Gastroesophageal sphincter (tissue), 3 donors: ENCODE data around the gene VOPP1.

Experiments
- EP300 ChIP-seq: sonication (generic); formaldehyde crosslinking; IDR thresholded peaks from one replicate; pipeline ENCODE4 v1.6.1; 2017; ENCODE audit warnings: antibody characterized with exemption, mild to moderate bottlenecking
- POLR2A ChIP-seq, 2 donors: fragments of 450-650 bp; IDR thresholded peaks; one replicate each; pipeline ENCODE4 v1.6.1; 2017; ENCODE audit warnings: antibody characterized with exemption in 2 of 2, mild to moderate bottlenecking in 2 of 2, moderate library complexity in 1 of 2
- POLR2AphosphoS5 ChIP-seq: sonication (generic); formaldehyde crosslinking; IDR thresholded peaks from one replicate; pipeline ENCODE4 v1.6.1; 2017; ENCODE audit warnings: antibody characterized with exemption
- TF ChIP-seq, protein P1 (sequence below), 4 experiments: fragments of 200-600 bp in 2 of 4; fragments of 450-650 bp in 2 of 4; sonication (generic) in 1 of 4; IDR thresholded peaks; one replicate each; pipeline ENCODE4 v1.5.1; 2017 to 2019; ENCODE audit warnings: antibody characterized with exemption in 4 of 4, mild to moderate bottlenecking in 2 of 4, moderate library complexity in 2 of 4

- TF ChIP-seq, protein P1, sequence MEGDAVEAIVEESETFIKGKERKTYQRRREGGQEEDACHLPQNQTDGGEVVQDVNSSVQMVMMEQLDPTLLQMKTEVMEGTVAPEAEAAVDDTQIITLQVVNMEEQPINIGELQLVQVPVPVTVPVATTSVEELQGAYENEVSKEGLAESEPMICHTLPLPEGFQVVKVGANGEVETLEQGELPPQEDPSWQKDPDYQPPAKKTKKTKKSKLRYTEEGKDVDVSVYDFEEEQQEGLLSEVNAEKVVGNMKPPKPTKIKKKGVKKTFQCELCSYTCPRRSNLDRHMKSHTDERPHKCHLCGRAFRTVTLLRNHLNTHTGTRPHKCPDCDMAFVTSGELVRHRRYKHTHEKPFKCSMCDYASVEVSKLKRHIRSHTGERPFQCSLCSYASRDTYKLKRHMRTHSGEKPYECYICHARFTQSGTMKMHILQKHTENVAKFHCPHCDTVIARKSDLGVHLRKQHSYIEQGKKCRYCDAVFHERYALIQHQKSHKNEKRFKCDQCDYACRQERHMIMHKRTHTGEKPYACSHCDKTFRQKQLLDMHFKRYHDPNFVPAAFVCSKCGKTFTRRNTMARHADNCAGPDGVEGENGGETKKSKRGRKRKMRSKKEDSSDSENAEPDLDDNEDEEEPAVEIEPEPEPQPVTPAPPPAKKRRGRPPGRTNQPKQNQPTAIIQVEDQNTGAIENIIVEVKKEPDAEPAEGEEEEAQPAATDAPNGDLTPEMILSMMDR (IDR thresholded peaks at IDR 0.05), result no peak
- TF ChIP-seq POLR2A (IDR thresholded peaks at IDR 0.05) (no peak), POLR2AphosphoS5 (no peak), EP300 (no peak)
Measured at GRCh38 chr7:55448526-55448925, 123.8 kb downstream of the VOPP1 start.
